GM12891 (cell line): ENCODE measurements around the gene LRRC32.

Experiments
- PAX5 ChIP-seq: IDR thresholded peaks from 2 replicates; pipeline ENCODE4 v1.6.1; 2011; ENCODE audit warnings: low read length, moderate library complexity, mild to moderate bottlenecking; ENCODE audit not compliant: insufficient read depth, severe bottlenecking
- POLR2A ChIP-seq: IDR thresholded peaks from 2 replicates; pipeline ENCODE4 v1.6.1; 2011; ENCODE audit warnings: low read depth, low read length, control low read depth
- POLR2AphosphoS5 ChIP-seq: IDR thresholded peaks from 2 replicates; pipeline ENCODE4 v1.6.1; 2011; ENCODE audit warnings: low read depth, low read length, control low read depth
- TAF1 ChIP-seq: IDR thresholded peaks from 2 replicates; pipeline ENCODE4 v1.6.1; 2011; ENCODE audit warnings: low read depth, low read length, control low read depth

DNA sequence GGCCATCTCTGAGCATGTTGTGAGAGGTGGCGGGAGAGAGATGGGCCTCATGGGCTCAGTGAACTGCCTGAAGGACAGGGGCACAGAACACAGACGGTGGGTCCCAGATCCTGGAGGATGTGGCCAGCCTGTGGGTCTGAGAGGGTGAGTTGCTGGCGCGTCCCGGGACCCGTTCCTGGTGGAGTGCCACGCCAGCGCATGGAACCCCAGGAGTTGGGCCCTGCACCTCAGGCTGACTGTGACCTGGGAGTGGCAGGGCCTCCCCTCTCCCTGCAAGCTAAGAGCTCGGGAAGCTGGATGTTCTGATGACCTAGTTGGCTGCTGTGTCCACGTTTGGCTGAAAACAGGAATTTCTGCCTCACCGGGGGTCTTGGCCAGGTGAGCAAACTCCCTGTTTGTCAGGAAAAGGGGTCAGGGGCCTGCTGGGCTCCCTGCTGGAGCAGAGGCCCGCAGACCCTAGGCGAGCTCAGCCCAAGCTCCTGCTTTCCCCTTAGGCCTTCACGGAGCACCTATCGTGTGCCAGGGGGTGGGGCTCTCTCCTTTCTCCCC lies 15.0 kb downstream of the LRRC32 start:
- TF ChIP-seq POLR2A (no peak), POLR2AphosphoS5 (no peak), TAF1 (no peak), PAX5 (no peak)
